HG02943 (cell line): ENCODE results near the gene CELF4.

Source experiments
- ATAC-seq: cut with Tn5 transposase; IDR thresholded peaks from one replicate; pipeline ENCODE4 v1.9.1; 2021; ENCODE audit warnings: mild to moderate bottlenecking, low read depth, moderate library complexity; ENCODE audit not compliant: unreplicated experiment

The CELF4 gene

DNA sequence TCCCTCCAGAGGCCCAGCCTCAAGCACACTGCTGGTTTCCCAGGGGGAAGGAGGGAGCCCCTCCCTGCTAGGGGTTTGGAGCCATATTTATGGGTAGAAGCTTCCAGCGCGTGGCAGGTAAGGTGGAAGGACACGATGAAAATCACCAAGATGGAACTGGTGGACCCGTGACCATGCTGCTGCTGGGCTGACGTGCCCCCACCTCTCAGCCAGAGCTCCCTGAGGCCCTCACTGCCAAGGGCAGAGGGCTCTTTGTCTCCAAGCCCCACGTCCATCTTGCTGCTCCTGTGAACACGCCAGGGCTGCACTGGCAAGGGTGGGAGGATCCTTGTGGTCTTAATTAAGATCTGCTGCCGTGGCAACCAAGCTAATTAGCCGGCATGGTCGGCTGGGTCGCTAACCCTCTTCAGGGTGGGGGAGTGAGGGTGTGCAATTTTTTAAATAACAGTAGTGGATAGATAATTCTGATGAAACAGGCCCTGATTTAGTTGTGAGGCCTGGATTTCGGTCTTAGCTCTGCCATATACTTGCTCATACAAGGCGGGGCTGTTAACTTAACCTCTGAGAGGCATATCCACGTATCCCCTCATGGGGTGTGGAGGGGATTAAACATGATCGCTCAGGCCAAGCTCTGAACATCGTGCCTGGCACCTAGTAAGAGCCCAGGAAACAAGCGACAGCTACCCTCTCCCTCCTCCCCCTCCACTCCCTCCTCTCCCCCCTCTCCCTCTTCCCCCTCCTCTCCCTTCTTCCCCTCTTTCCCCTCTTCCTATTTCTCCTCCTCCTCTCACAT, 232.8 kb downstream of the CELF4 start:
- ATAC-seq = no peak

DNA sequence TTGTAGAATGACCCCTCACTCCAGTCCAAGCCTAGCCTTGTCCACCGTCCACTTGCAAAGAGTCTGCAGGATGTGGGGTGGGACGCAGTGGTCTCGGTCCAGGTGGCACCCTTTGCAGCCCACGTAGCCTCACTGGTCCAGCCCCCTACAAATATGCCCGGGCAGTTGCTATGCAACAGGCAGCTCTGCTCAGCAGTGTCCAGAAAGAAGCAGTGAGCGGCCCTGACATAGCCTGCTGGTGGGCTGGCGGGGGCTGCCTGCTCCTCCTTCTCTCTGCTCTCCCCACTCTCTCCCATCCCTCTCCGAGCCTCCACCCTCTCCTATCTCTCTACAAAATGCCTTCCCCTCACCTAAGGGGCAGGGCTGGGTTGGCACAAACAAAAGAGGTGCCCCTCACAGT, 233.4 kb downstream of the CELF4 start:
- no peak for ATAC-seq

DNA sequence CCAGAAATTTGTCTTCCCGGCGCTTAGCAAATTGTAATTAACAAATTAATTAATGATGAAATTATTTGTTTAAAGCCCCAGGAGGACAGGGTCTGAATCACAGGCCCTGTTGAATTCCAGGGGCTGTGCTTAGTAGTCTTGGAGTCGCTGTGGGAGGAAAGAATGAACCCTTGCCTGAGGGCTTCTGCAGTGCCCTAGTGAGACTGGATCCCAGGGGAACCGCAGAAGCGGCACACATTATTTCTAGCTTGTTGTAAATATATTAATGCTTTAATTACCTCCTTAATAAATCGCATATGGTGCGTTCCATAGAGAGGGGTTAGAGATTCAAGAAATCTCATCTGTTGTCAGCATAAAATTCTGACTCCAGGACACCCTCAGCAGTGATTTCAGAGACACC, 235.4 kb downstream of the CELF4 start:
- no peak for ATAC-seq

DNA sequence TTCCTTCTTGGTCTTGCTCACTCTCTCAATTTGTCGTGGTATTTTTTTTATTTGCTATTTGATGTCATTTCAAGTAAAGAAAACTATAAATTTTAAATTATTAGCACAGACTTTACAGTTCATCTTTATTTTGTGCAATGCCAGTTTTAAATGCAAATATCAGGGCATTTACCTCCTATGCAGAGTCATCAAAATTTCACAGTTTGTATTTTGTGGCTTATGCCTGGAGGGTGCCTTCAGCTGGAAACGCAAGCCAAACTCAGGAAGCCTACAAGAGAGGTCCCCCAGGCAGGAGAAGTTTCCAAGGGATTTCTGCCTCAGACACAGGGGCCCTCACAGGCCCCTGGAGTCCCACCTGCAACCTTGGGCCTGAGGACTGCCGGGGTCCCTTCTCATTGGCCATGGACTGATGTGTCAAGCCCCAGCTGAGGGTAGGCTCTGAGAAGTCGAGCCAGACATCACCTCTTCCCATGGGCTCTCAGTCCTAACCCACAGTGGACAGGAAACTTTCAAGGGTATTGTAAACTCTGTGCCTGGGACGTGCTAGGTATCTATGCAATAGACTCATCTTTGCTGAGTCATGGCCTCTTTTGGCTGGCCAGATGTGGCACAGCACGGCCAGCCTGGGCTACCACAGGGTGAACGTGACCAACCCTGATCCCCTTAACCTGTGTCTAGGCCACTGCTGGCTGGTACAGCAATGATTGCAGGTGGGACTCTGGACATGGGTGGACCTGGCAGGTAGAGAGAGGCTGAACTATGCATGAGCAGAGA, 236.5 kb downstream of the CELF4 start:
- ATAC-seq = no peak

DNA sequence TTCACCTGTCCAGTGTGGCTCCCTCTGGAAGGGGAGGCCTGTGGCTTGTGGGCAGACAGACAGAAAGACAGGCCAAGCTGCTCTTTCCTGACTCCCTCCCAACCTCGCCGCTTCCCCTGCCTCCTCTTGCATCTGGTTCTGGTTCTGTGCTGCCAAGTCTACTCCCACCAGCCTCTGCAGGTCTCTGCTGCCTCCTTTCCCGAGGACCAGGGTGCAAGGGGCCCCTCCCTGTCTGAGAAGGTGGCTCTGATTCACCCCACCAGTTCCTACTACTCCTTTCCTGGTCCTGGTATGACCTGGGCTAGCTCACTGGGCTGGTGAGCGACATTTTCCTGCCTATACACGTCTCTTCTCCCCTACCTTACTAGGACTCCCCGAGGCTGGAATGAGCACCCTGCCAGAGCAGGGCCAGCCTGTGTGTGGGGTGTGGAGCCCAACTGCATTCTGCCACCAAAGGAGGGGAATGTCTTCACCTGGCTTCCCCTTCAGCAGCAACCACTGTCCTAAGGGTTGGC, 238.5 kb downstream of the CELF4 start:
- no peak for ATAC-seq

DNA sequence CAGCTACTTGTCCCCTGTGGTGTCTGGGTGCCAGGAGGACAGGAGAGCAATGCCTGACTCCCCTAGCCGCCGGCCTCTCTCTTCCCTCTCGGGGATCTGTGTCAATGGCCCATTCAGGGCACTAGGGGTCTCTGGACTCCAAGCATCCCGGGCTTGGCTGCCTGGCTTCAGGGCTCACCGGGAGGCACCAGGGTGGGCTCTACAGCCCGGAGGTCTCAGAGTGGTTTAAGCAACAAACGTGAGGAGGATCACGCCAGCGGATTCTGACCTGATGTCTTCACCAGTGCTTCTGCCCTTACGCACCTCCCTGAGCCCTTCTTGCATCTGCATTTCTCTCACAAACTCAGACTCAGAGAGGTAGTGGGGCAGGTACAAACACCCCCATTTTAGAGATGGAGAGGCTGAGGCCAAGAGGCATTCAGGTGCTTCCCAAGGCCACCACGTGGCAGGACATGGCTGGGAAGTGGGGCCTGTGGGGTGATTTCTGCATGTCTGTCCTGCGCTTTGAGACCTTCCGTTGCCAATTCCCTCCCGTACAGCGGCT, 243.0 kb downstream of the CELF4 start:
- peak; percentile 65 for ATAC-seq

DNA sequence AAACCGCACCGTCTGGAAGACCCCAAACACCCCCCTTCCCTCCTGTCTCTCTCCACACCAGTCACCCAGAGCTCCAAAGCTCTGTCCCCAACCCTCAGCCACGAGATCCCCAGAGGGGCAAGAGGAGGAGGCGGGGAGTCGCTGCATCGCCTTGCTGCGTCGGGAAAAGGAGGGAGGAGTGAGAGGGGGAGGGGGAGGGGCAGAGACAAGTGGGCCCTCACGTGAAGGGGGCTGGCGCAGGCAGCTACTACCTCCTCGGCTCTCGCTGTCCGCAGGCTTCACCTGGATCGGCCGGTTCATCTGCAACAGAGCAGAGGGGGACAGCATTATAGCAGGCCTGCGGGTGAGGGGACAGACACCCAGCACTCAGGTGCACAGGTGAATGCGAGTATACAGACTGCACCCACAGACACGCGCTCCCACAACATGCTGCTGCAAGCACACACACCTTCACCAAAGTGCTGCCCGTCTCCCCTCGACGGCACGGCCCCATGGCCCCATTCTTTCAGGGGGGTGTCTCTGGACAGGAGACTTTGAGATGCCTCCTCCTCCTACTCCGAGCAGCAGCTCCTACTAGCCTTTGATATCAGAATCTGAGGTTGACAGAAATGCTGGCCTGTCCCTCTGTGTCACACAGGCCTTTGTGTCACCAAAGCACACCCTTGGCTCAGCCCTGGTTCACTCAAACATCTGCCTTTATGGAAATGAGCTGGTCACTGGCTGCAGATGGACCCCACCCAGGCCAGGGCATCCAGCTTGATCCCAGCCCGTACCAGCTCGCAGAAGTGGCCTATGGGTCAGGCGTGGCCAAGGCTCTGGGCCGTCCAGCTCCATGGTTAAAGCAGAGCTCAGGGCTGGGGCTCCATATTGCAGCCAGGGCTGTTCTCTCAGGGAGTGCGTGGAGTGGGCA, 243.8 kb downstream of the CELF4 start:
- ATAC-seq = no peak

DNA sequence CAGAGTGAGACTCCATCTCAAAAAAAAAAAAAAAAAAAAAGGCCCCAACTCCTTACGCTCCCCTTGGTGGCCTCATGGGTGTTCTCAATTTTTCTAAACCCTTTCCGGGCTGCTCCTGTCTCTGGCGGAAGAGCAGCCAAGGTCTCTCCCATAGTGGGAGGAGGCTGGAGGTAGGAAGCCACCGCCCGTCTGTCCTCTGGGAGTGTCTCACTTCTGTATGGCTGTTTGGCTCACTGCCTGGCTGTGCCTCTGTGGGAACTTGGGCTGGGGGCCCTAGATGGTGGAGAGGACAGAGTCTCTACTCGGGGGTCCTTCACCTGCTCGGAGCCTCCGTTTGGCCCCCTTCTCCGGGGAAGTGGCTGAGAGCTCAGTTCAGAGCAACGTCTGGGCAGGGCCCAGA, 245.3 kb downstream of the CELF4 start:
- no peak for ATAC-seq

DNA sequence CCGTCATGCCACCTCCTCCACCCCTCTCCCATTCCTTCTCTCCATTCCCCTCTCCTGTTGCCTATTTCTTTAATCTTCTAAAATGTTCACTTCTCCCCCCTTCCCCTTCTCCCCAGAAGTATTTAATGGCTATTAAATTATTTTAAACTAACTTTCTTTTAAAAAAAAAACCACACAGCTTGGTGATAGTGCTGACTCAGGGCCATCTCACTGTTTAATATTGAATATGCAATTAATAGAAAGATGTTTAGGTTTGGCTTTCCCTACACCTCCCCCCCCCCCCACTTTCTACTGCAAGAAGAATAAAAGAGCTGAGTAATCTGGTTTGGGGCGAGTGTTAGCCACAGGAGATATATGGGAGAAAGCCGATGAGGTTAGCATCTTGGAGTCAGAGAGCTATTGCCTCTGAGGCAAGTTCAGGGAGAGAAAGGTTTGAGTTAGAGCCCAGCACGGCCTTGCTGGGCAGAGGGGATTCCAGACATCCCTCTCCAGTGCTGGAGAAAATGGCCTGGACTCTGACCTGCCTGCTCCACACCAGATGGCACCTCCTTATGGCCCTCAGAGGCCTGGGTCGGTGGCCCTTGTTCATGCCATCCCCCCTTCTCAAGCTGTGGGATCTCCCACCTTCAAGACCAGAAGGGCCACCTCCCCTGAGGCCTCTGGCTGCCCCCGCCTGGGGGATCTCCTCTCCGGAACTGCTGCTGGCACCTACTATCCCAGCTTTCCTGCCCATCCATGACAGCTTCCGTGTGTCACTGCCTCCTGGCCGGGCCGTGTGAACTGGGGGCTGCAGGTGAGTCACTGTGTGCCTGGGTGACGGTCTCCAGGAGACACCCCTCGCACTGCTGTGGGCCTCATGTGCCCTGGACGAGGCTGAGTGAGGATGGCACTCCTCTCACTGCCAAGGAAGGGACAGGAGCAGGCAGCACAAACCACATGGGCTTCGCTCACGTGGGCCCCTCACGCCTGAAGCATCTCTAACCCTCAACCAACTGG, 246.9 kb downstream of the CELF4 start:
- no peak for ATAC-seq

DNA sequence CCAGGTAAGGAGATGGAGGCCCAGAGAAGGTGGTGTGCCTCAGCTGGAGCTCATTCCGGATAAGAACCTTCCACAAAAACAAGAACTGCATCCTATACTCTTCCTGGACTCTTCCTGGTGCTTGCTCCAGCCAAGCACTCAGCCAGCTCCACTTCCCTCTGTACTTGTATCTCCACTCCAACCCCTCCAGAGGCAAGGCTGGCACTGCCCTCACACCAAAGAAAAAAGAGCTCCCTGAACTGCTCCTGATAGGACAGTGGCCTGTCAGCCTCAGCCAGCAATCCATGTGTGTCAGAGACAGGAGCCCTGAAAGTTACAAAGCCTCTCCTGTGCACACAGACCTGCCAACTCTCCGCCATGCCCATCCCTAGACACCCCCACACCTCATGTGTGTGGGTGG, 248.1 kb downstream of the CELF4 start:
- no peak for ATAC-seq

DNA sequence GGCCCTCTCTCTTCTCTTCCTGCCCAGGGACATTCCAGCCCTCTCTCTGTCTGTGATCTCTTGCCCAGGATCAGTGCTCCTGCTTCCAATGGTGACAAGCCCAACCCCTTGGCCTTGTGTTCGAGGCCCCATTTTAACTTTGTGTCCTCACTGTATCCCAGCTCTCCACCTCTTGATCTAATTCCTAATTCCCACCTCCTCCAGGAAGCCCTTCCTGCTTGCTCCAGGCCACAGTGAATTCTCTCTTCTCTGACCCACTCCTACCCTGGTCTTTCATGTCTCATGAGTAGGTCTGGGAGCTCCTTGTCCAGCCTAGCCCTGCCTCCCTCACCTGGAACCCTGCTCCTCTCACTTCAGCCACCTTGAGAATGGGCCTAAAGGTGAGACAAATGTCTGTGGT, 249.1 kb downstream of the CELF4 start:
- no peak for ATAC-seq

DNA sequence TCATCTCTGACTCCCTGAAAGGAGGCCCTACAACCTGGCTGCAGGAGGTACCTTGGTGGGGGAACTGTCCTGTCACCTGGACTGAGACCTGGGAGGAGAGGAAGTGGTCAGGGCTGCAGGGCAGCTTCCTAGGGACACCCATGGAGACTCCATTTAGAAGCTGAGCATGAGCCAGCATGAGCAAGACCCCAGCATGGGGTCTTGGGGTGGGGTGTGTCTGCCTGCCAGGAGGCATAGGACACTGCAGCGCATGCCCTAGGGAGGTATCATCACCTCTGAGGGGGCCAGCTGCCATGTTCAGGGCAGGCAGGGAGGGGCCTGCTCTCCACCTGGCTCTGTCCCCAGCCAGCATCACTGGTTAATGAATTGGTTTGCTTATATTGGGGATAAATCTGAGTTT, 249.7 kb downstream of the CELF4 start:
- no peak for ATAC-seq

DNA sequence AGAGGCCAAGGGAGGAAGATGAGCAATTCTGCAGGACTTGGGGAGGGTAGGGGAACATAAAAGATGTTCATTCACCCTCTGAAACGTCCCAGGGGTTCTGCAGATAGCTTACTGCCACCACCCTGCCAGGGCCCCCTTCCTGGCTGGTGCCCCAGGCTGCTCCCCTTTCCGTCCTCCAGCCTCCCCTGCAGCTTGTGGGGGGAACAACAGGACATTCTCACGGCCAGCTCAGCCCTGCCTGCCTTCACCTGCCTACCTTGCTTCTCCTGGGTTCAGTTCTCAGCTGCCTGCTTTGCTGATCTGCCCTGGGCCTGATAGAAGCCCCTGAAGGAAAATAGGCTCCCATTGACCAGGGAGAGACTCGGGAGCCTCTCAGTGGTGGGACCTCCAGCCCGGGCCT, 251.1 kb downstream of the CELF4 start:
- no peak for ATAC-seq

DNA sequence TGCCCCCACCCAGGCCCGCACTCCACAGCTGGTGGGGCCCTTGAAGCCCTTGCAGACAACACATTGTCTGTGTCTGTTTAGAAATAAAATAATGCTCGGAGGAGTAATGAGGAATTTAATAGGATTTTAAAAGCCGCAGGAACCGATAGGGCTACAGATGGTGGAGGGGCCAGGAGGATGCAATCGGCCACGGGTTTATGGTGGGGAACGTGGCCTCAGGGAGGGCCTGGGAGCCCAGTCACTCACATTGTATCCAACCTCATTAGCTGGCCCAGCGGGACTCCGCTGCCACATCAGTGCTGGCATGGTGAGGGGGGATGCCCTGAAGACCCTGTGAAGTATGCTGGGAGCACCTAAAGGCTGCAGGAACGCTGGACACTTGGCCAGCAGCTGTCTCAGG, 252.0 kb downstream of the CELF4 start:
- ATAC-seq = no peak

DNA sequence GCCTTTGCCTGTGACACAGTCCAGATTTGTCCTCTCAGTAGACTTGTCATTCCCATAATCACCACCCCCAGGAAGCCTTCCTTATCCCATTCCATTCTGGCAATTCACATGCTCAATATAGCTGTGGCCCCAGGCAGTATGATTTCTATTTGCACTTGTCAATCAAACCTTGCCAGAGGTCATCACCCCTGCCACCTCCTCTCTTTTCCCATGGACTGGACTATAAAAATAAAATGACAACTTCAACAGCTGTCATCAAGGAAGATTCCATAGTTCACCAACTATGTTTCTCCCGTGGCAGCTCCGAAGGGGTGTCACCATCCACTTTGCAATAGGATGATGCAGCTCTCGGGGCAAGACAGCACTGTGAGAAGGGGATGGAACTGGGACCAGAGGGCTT, 255.7 kb downstream of the CELF4 start:
- no peak for ATAC-seq

DNA sequence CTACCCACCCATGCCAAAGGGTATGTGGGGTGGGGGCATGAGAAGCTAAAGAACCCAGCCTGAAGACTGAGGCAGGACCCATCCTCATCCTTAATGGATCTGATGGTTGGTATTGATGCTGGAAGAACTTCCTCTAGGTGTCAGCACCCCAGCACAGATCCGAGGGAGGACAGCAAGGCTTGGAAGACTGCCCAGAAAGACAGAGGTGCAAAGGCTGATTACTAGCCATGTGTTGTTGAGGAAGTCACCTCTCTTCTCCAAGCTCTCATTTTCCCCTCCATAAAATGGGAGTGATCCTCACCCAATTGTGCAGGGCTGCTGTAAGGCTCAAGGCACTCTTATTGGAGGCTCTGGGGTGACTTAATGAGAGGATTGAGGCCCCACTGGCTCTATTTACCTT, 256.5 kb downstream of the CELF4 start:
- no peak for ATAC-seq

DNA sequence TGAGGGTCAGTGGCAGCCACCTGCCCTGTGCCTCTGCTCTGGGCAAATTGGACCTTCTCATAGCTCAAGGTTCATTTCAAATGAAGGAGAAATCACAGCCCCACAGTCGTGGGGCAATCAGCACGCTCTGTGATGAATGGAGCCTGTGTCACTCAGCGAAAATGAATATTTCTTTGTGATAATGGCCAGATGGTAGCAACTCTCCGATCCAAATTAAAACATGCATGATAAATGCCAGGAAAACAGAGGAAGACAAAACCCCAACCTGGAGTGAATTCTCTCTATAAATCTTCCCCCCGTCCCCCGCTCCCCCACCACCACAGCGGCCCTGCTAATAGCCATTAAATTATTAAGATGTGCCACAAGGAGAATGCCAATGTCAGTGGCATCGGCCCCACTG, 258.4 kb downstream of the CELF4 start:
- no peak for ATAC-seq

DNA sequence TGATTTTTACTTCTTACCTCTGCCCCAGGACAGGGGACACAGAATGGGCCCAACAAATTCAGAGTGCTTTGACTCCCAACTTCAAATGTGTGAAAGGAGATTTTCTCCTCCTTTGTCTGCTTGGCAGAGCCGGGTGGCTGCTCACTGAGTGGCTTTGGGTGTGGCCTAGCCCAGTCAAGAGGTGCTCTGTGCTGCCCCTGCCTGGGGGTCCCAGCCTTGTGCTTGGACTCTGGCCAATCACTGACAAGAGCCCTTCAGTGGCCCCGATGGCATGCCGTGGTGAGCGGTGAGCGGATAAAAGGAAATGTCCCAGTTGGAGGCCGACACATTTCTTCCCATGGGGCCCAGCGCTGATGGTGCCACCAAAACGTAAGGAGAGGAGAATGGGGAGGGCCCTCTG, 259.2 kb downstream of the CELF4 start:
- no peak for ATAC-seq

DNA sequence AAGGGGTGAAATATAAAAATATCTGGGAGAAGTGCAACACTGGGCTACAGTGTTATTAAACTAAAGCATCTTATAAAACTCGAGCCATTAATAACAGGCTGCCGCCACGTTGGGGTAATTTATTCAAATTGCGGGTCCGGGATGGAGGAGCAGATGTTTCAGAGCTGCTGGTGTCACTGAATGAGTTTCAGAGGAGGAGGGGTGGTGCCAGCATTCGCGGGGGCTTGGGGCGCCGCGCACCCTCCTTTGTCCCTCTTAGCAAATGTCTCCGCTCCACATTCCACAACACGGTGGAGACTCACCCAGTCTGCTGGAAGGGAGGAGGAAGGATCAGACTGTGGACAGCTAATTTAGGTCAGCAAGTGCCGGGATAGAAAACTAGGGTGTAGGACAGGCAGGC, 260.5 kb downstream of the CELF4 start:
- ATAC-seq = no peak
